AG09319 (cell line): Measurements from ENCODE around the gene FAM135A.
A peak's percentile ranks its signal among the peaks of the same experiment; 100 is the strongest.

Source experiments
- DNase-seq: peaks from one replicate; pipeline ENCODE4 v3.0.0-alpha.2; 2010; ENCODE audit warnings: low read depth; ENCODE audit errors: extremely low read depth
- TF ChIP-seq, protein P1 (sequence below): IDR thresholded peaks from 2 replicates; pipeline ENCODE4 v1.5.1; 2011; ENCODE audit warnings: low read depth, mild to moderate bottlenecking, inconsistent platforms, low read length, moderate library complexity

The FAM135A gene

DNA sequence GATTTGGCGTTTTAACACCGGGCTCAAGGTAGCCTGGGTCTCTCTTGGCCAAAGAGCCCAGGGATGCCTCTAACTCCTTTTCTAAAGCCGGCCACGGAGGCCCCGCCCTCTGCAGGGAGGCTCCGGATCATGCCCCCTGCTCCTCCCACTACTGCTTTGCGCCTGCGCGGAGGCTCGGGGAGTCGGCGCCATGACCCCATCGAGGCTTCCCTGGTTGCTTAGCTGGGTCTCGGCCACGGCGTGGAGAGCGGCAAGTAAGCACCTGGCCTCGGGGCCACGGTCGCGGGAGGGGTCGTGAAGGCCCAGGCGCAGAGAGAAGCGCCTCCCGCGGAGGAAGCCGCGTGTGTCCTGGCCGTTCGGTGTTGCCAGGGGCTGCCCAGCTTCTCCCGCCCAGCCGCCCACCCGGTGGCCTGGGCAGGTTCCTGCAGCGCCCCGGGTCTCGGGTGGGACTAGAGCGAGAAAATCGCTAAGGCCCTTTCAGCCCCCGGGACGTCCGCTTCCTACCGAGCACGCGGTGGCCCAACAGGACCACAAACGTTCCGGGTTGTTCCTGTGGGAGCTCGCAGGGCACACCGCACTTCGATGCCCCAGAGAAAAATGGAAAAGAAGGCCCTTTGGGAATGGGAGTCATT lies 153.6 kb downstream of the FAM135A start, which contains the start of gene SDHAF4:
Gene SDHAF4, plus strand, starts transcription at position 180 of the 632 bp plus-strand sequence. Its CDS starts 11 bp downstream, at position 191.
- TF ChIP-seq, protein P1, sequence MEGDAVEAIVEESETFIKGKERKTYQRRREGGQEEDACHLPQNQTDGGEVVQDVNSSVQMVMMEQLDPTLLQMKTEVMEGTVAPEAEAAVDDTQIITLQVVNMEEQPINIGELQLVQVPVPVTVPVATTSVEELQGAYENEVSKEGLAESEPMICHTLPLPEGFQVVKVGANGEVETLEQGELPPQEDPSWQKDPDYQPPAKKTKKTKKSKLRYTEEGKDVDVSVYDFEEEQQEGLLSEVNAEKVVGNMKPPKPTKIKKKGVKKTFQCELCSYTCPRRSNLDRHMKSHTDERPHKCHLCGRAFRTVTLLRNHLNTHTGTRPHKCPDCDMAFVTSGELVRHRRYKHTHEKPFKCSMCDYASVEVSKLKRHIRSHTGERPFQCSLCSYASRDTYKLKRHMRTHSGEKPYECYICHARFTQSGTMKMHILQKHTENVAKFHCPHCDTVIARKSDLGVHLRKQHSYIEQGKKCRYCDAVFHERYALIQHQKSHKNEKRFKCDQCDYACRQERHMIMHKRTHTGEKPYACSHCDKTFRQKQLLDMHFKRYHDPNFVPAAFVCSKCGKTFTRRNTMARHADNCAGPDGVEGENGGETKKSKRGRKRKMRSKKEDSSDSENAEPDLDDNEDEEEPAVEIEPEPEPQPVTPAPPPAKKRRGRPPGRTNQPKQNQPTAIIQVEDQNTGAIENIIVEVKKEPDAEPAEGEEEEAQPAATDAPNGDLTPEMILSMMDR: no peak
- peak; percentile 68 for DNase-seq

DNA sequence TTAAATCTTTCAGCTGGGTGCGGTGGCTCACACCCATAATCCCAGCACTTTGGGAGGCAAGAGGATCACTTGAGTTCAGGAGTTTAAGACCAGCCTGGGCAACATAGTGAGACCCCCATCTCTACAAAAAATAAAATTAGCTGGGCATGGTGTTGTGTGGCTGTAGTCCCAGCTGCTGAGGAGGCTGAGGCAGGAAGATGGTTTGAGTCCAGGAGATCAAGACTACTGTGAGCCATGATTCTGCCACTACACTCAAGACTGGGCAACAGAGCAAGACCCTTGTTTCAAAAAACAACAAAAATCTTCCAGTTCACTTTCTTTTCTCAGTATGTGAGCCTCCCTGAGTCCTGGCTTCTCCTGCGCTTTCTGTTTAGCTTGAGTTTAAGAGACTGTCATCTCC lies 161.3 kb downstream of the FAM135A start:
- TF ChIP-seq, protein P1: no peak
- no peak for DNase-seq

DNA sequence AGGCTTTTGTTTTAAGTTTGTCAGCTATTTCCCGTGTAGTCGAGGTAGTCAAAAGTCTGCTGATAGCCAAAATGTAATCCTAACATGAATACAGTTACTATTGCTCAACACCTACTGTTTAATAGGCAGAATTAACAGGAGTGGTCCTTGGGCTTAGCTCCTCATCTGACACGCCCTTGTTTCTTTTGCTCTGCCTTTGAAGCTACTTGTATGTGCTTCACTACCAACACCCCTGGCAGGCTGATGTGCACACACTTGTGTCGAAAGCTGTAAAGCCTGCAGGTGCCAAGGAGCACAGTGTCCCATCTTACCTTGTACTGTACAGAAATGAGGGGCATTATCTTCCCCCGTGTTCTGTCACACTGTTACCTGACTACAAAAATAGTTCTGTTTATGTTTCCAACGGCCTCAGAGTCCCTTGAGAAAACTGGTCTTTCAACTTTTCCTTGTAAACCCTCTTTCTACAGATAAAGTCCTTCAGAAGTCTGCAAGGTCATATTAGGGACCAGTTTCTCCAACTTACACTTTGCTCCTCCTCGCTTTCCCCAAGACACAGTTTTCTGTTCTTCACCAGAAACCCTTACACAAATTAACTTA lies 162.7 kb downstream of the FAM135A start:
- no peak for DNase-seq
- TF ChIP-seq, protein P1: no peak

DNA sequence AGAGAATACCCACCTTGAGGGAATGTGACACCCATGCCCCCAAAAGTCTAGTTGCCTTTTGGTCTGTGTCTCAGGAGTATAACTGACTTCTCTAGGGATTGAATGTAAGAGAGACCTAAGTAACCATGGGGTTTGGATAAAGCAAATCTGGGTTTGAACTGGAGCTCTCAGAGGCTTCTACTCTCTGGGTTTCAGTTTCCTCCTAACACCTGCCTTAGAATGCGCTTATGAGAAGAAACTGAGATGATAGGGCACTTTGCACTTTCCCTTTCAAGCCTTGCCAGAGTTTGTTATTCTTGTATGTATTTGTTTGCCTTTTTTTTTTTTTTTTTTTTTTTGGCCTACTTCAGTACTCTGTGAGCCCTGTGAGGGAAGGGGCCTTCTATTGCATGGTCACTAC lies 172.8 kb downstream of the FAM135A start:
- DNase-seq: no peak
- TF ChIP-seq, protein P1: no peak

DNA sequence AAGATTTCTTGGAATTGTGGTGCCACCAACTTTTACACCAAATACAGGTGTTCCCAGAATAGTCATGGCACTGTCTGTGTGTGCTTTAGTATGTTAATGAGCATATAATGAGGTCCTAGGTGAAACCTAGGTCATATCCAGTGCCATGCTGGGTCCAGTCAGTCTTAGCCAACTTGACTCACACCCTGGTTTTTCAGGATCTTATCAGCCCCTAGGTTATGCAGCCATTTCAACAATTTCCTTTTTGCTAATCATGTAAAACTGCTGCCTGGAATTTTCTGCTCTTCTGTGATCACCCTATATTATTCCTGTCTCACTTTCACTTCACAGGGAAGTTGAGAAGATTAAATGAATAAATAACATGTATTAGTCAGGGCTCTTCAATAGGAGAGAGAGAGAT lies 177.1 kb downstream of the FAM135A start:
- no peak for DNase-seq
- TF ChIP-seq, protein P1: no peak

DNA sequence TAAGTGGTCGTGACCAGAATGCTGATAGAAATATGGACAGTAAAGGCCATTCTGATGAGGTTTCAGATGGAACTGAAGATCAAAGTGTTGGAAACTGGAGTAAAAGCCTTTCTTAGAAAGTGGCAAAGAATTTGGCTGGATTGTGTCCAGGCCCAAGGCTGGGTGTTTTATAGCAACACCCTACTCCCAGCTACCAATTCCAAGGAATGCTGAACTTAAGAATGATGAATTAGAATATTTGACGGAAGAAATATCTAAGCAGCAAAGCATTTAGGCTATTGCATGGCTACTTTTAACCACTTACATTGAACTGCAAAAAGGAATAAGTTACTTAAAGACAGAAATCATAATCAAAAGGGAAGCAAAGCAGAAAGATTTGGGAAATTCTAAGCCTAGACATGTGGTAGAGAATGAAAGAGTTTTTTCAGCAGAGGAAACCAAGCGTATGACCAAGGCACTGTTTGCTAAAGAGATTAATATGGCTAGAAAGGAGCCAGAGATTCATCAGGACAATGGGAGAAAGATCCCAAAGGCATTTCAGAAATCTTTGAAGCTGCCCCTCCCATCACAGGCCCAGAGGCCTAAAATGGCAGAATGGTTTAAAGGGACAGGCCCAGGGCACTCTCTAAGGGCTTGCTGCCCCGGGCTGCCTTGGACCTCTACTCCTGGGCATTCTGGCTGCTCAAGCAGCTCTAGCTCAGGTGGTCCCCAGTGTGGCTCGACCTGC lies 179.2 kb downstream of the FAM135A start:
- no peak for DNase-seq
- TF ChIP-seq, protein P1: no peak

DNA sequence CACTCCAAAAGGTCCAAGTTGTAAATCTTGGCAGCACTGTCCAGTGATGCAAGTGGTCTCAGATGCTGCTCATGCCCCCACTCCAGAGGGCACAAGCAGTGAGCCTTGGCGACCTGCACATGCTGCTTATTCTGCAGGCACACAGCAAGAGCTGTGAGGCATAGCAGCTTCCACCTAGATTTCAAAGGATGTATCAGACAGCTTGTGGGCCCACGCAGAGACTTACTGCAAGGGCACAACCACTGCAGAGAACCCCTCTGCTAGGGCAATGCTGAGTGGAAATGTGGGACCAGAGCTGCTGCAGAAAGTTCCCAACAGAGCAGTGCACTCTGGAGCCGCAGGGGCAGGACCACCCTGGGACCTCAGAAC lies 179.8 kb downstream of the FAM135A start:
- DNase-seq: no peak
- TF ChIP-seq, protein P1: no peak
